Fibroblast of skin of back (primary cell): ENCODE results near the gene PPP4R3B. TPM values are rescaled to one million over a fixed set of nuclear protein-coding genes. Genes with fewer than 3 reads are reported as not detected.
A peak's percentile ranks its signal among the peaks of the same experiment; 100 is the strongest.
"Not testable (repeated sequence)": the region's sequence is repeated elsewhere in the genome, so short reads cannot be mapped to it uniquely, and the experiment has no call there.

Source experiments
- DNase-seq: peaks from one replicate; pipeline ENCODE4 v3.0.0-alpha.2; 2013
- polyA plus RNA-seq, 2 experiments: library from polyadenylated mRNA; unstranded; fragments of 120-200 nt; gene quantifications; one replicate each; pipeline ENCODE4 v1.2.1, GENCODE V29; 2013; ENCODE audit not compliant: insufficient read length in 2 of 2

Gene PPP4R3B
- polyA plus RNA-seq (2013, experiment 1 of 2; ENCODE audit: insufficient read length) = 30.0 TPM
- 29.2 TPM for polyA plus RNA-seq (2013, experiment 2 of 2; ENCODE audit: insufficient read length)

DNA sequence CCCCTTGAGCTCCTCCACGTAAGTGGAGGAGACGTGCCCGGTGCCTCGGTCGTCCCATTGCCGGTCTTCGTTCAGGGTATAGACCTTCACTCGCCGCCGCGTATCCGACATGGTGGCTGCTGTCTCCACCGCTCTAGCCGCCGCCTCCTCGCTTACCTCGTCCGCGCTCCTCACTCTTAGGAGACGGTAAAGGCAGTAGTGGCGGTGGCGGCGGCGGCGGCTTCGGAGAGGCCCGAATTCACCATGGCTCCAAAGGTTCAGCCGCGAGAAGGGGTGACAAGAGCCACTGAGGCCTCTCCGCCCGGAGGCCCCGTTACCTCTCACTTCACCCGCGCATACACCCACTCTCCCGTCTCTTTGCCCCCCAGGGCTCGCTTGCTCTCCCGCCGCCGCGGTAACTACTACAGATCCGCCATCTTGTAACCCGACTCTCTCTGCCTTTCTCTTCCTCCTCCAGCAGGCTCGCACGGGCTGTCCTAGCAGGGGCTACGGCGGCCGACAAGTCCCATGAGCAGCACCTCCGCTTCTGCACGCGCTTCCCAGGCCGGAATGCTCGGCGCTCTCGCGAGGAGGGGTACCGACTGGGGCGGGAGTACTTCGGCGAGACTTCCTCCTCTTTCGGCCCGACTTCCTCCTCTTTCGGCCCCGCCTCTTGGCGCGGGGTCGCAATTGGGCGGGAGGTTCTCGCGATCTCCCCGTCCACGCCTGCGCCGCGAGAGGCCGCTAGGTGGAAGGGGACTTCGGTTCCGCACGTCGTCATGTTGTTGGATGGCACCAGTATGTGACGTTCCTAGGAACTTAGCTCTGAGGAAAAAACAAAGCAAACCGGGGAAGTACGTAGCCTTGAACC lies at the start of gene PPP4R3B:
Gene PPP4R3B, minus strand, starts transcription at position 448 of the 850 bp plus-strand sequence. Its CDS starts 337 bp downstream, at position 111.
- DNase-seq = peak; percentile 100

DNA sequence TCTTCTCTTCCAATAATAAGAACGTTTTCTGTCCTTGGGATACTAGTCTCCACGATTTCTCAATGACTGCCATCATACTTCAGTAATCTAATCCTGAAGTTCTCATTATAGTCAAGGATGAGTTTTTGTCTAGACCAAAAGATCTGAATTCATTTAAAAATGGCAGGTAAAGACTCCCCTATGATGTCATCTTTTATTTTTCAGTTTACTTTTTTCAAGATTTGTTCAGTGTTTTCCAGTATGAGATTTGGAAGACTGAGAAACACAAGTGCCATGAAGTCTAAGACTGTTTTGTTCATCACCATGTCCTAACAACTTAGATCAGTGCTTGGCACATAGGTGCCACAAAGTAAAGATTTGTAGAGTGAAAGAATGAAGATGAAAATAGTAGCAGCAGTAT lies 35.8 kb upstream of the PPP4R3B start:
- DNase-seq = no peak

DNA sequence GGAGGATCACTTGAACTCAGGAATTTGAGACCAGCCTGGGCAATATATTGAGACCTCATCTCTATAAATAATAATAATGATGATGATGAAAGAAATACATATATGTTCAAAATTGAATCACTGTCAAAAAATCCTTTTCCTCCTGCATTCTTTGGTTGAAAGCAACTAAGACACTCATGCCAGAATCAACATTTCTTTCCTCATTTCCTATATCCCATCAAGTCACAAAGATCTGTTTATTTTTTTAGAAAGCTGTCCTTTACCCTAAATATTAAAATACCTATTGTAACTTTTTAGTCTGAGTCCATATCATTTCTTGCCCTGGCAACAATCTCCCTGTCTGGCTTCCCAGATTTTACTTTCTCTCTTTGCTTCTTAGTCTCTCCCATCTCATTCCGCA lies 31.8 kb upstream of the PPP4R3B start:
- DNase-seq = peak; percentile 45

DNA sequence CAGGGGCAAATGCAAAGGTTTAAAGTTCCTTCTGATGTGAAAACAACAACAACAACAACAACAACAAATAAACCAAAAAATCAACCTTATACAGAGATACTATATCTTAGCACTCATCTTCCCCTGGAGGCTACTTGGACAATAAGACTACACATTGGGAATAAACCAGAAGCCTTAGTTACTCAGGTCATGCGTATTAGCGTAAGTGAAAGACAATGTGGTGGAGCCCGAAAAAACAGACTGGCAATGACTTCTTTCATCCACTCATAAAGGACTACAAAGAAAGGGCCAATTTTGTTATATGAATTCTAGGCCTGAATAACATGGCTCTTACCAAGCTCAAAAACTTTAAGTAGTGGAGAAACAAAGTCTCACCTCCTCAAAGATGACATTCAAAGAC lies 19.4 kb upstream of the PPP4R3B start:
- DNase-seq = no peak

DNA sequence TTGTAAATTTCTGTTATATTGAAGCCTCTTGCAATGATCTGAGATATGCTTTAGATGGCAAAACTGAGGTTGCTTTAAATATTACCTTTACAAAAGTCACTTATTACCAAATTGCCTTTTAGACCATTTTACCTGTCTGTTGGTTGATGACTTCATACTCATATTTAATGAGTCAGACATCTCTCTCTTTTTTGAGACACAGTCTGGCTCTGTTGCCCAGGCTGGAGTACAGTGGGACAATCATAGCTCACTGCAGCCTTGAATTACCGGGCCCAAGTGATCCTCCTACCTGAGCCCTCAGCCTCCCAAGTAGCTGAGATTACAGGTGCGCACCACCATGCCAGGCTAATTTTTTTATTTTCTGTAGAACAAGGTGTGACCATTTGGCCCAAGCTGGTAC lies 11.5 kb upstream of the PPP4R3B start:
- no peak for DNase-seq

DNA sequence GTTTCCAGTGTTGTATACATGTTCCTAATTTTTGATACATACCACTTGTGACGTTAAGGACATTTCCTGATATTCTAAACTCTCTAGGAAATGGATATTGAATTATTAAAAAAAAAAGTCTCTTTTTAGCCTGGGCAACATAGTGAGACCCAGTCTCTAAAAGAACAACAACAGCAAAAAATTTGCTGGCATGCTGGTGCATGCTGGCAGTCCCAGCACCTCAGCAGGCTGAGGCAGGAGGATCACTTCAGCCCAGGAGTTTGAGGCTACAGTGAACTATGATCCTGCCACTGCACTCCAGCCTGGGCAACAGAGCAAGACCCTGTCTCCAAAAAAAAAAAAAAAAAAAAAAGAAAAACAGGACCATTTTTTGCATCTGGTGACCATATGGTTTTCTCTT lies 10.5 kb upstream of the PPP4R3B start:
- no peak for DNase-seq

DNA sequence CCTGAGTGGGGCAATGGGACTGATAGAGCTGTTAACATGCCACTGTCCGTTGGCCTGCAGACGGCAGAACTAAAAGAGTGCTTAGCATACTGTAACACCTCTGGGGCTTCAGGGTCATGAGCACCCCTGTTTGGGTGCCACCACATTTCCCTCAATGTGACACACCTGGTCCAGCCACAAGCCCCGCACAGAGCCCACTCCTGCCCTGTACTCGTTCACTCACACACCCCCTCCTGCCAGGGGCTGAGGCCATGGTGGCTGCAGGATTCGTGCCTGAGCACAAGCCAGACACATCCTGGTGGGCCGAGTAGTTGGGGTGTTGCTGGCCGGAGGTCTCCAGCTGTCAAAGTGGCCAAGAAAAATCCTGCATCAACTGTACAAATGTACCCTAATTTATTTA lies 4.4 kb upstream of the PPP4R3B start:
- DNase-seq = no peak

DNA sequence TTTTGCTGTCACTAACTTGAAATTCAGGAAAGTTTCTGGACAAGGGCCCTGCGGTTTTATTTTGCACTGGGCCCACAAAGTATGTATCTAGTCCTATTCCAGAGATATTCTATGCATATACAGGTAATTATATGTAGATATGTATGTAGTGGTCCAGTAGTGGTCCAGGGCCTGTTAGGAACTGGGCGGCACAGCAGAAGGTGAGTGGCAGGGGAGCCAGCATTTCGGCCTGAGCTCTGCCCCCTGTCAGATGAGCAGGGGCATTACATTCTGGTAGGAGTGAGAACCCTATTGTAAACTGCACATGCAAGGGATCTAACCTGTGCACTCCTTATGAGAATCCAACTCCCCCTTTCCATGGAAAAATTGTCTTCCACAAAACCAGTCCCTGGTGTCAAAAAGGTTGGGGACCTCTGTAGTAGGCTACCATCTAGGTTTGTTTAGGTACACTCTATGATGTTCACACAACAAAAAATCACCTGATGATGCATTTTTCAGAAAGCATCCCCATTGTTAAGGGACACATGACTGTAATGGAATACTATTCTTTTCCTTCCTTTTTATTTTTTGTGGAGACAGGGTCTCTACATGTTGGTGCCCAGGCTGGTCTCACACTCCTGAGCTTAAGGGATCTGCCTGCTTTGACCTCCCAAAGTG lies 2.8 kb upstream of the PPP4R3B start:
- peak; percentile 5 for DNase-seq

DNA sequence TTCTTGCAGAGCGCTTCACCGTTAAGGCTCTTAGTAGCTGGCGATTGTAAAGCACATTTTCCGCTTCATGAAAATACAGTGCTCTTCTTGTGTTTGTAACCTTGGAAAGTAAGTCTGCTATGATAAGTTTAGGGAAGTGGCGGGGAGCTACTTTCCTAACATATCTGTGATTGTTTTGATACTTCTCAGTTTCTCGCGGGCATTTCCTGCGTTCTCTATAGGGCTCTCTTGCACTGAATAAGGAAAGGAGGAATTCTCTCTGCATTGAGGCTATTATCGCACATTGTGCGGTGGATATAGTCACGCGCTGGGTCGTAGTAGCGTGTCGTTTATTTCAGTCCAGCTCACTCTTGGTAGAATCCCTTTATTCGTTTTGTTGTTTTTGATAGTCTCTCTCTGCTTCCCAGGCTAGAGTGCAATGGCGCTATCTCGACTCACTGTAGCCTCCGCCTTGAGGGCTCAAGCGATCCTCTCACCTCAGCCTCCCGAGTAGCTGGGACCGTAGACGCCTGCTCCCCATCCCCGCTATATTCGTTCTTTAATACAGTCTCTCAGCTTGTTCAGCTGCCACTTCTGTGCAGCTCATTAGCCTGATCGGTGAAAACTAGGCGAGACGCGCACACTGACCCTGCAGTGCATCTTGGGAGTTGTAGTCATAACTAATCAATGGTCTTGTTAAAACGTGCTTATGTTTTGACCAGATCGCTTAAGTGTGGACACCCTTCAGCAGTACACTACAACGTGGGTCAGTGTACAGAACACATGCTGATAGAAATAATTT lies 1.0 kb upstream of the PPP4R3B start:
- DNase-seq = peak; percentile 64

DNA sequence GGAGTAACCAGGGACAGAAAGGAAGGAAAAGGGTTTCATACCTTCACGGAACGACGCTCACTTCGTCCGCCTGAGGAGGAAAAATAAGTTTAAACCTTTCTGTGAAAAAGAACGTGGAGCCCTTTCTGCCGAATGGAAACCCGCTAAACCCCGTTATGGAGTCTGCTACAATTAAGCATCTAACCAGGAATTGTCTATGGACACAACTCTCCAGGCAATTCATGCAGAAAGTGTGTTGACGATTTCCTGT lies 528 bp upstream of the PPP4R3B start:
- DNase-seq = no peak

DNA sequence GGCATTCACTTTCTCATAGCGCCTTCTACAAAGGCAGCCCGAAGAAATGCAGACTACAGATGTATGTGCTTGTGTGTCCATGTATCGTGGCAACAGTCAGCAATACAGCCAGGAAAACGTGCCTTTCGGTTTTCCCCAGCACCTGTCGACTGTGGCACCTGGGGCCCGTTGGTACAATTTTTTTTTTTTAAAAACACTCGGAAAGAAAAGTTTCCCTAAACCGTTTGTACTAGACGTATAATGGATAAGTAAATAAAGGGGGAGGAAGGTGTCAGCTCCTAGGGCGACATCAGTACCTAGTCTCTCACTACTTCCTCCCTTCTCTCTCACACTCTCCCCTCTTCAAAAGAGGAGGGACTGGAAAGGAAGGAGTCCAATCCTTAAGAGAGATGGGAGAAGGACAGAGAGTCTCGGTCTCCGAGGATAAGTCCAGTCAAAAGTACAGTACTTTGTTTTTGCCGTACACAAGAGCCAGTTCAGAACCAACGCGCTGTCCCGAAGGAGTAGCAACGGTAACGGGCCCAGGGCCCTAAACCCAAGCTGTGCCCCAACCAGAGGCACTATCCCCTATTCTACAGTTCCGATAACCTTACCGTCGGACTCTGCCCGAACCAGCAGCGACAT lies 759 bp downstream of the PPP4R3B start:
- peak; percentile 48 for DNase-seq

DNA sequence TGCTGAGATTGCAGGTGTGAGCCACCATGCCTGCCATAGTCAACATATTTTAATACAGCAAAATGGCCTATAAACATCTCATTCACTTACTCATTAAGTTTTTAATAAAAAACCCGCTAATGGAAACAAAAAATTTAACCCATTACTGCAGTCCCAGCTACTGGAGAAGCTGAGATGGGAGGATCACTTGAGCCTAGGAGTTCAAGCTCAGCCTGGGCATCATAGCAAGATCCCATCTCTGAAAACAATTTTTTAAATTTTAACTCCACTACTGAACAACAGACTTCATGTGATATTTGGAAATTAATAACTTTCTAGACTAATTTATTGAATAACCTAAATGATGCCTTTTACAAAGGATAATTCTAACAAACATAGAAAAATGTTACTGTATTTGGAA lies 5.4 kb downstream of the PPP4R3B start:
- no peak for DNase-seq

DNA sequence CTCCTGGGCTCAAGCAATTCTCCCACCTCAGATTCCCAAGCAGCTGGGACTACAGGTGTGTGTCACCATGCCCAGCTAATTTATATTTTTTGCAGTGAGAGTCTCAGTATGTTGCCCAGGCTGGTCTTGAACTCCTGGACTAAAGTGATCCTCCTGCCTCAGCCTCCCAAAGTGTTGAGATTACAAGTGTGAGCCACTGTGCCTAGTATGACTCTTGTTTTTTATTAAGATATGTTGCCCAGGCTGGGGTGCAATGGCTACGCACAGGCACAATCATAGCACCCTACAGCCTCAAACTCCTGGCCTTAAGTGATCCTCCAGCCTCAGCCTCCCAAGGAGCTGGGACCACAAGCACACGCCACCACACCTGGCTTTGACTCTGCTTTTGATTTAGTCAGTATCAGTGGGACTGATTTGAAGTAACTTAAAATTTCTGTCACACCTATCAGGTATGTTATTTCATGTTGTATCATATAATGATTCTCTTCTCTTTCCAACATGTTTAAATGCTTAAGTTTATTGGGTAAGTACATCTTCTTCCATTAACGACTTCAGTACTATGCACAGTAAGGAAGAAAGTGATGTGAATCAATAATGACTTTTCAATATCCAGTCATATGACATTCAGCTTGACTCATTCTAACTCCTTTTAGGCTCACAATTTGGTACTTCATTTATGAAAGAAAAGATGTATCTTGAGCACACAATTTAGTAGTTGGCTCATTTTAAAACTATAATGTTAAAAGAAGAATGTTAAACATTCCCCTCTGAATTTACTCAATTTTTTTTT lies 6.3 kb downstream of the PPP4R3B start:
- no peak for DNase-seq

DNA sequence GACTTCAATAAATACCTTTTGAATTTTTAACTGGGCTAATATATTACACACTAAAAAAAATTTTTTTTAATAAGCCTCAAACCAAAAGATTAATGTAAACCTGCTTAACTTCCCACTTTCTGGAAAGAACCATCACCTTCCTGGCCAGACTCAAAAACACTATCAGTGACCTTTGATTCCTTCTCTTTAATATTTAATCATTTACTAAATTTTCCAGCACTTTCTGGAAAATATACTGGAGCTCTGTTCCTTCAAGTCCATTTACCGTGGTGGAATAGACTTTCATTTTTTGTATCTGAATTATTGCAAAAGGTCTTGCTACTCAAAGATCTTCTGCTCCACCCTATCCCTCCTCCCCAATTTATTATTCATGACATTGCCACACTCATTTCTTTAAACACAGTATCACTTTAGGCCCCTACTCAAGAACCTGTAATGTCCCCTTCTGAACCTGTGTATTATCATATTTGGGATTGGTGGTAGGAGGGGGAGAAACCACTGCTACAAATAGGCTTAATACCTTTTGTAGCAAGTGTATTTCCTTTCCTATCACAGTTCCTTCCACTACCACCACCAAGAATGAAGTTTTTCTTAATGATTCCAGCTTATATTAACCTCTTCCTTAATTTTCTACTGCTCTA lies 7.4 kb downstream of the PPP4R3B start:
- no peak for DNase-seq

DNA sequence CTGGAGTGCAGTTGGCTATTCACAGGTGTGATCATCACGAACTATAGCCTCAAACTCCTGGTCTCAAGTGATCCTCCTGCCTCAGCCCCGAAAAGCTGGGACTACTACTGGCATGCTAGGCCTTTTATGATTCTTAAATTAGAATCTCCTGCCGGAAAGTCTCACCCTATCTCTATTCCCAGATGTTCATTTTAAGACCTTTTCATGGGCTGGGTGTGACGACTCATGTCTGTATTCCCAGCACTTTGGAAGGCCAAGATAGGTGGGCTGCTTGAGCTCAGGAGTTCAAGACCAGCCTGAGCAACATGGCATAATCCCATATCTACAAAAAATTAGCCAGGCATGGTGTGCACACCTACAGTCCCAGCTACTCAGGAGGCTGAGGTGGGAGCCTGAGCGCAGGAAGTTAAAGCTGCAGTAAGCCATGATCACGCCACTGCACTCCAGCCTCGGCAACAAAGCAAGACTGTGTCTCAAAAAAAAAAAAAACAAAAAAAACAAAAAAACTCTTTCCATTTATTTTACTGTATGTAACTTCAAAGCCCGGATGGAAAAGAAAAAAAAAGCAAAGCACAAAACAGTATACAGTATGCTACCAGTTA lies 8.1 kb downstream of the PPP4R3B start:
- no peak for DNase-seq

DNA sequence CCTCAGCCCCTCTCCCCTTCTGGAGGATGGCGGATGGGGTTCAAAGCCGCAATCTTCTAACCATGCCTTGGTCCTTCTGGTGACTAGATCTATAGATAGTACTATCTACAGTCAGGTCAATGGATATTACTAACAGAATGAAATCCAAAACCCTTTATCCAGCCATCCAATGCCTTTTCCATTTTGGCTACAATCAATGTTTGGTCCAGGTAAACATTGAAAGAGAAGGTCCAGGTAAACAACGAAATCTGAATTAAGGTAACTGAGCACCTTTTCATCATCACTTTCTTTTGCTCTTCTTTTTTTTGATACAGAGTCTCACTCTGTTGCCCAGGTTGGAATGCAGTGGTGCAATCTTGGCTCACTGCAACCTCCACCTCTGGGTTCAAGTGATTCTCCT lies 9.7 kb downstream of the PPP4R3B start:
- no peak for DNase-seq

DNA sequence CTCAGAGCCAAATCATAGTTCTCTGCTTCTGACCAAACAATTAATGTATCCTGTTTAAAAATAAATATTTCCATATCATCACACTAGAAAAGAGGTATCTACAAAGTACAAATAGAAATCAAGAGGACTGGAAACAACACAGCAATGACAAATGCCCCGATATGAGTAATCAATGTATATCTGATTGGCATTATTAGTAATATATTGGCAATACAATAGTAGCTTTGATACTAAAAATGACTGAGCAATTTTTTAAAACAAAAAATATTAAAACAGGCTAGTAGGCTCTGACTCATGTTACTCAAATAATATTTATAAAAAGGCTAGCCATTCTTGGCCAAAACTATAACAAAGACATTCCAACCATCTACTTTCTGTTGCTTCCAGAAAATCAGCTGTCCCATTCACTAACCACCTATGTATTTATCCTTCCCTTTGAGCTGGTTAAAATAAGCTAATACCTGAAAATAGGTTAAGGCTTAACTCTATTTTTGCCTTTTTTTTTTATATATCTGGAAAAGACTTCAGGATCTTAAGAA lies 13.3 kb downstream of the PPP4R3B start:
- peak; percentile 38 for DNase-seq

DNA sequence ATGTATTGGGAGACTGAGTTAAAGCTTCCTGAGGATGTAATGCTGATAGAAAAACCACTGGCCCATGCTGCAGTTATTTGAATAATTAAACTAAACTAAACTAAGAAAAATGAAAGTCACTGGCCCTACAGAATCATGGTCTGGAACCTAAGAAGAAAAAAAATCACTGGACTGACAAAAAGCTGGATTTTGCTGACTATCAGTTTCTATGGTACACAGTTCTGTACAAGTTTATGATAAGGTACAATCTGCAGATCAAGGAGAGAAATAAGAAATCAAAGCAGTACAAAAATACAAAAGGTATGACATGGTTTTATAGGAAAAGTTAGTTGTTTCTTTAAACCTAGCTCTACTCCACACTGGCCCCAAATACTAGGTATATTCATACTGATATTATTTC lies 15.6 kb downstream of the PPP4R3B start:
- DNase-seq = no peak

DNA sequence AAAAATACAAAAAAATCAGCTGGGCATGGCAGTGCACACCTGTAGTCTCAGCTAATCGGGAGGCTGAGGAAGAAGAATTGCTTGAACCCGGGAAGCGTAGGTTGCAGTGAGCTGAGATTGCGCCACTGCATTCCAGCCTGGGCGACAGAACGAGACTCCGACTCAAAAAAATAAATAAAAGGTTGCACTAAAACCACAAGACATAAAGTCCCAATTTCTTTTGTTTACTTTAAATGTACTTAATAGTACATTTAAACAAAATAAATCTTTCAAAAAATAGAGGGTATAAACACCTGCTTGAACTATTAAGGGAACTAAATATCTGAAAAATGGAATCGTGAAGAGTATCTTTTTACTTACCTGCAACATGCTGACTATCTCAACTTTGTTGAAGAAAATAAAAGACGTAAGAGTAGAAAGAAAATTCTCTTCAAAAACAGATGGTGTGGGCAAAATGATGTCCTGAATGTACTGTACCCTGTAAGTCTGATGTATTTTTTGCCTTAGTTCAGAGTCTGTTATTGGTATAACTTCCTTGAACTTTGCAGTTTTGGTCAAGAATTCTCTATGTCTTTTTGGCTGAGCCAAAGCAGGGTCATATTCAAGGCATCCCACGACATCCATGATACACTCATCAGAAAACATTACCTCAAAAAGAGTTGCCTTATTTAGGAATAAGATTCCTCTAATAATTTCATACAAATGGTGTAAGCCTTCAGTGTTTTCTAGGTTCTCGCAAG lies 19.2 kb downstream of the PPP4R3B start:
- DNase-seq = no peak

DNA sequence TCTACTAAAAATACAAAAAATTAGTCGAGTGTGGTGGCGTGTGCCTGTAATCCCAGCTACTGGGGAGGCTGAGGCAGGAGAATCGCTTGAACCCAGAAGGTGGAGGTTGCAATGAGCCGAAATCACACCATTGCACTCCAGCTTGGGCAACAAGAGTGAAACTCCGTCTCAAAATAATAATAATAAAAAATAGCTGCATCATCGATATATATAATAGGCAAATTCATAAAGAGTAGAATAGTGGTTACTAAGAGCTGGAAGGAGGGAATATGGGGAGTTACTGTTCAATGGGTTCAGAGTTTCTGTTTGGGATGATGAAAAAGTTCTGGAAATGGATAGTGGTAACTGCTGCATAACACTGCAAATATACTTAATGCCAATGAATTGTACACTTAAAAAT lies 20.6 kb downstream of the PPP4R3B start:
- not testable (repeated sequence) for DNase-seq
